ENCODE results near the gene INF2. TPM values are rescaled to one million over a fixed set of nuclear protein-coding genes. Genes with fewer than 3 reads are reported as not detected.
A peak's percentile ranks its signal among the peaks of the same experiment; 100 is the strongest.

Gene INF2
- total RNA-seq, 6 donors from 2014 or later, result 65.2 to 259 (median 131) TPM

DNA sequence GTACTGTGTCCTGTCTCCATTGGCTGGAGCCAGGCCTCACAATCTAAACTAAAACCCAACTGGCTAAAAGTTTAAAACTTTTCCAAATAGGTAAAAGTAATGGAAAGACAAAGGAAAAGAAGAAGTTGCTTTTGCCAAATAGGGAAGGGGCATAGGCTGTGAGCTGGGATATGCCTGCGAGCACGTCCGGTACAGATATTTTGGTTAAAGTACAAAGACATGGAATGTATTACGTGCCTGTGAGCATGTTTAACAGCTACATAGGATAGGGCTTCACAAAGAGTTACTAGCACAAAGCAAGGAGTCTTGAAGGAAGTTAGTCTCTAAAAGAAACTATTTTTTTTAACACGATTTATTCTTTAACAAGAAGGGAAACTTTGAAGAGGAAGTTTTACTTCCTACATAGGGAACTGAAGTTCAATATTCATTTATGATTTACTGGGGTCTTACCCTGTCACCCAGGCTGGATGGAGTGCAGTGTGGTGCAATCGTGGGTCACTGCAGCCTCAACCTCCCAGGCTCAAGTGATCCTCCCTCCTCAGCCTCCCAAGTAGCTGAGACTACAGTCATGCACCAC lies 41.9 kb upstream of the INF2 start:
- no peak overlapping the region for H3K4me3 ChIP-seq
- ATAC-seq (ENCODE audit: low FRiP score in 2 of 2), result no peak
- no peaks in the 10 kb centered on the region for H3K36me3 ChIP-seq
- DNase-seq, result no peak
- WGBS, 2 donors, result 50 to 55% methylated on average over 6 of the region's 6 CpGs
- H3K27ac ChIP-seq, result no peak overlapping the region
- H3K4me1 ChIP-seq, result peaks cover 9 to 11% (median 10%) of the 10 kb centered on the region in 4 donors
- TF ChIP-seq POLR2AphosphoS5 (IDR thresholded peaks at IDR 0.05) (no peak), EP300 (IDR thresholded peaks at IDR 0.05) (no peak), POLR2A (IDR thresholded peaks at IDR 0.05) (no peak)
- TF ChIP-seq, protein P1, sequence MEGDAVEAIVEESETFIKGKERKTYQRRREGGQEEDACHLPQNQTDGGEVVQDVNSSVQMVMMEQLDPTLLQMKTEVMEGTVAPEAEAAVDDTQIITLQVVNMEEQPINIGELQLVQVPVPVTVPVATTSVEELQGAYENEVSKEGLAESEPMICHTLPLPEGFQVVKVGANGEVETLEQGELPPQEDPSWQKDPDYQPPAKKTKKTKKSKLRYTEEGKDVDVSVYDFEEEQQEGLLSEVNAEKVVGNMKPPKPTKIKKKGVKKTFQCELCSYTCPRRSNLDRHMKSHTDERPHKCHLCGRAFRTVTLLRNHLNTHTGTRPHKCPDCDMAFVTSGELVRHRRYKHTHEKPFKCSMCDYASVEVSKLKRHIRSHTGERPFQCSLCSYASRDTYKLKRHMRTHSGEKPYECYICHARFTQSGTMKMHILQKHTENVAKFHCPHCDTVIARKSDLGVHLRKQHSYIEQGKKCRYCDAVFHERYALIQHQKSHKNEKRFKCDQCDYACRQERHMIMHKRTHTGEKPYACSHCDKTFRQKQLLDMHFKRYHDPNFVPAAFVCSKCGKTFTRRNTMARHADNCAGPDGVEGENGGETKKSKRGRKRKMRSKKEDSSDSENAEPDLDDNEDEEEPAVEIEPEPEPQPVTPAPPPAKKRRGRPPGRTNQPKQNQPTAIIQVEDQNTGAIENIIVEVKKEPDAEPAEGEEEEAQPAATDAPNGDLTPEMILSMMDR (IDR thresholded peaks at IDR 0.05), result no peak
- H3K27me3 ChIP-seq, result no peaks in the 10 kb centered on the region
- peaks cover 0 to 6% (median 2%) of the 10 kb centered on the region in 4 donors for H3K9me3 ChIP-seq

GRCh38 chr14:104650057-104650980 lies 39.1 kb upstream of the INF2 start:
- peaks cover 0 to 14% (median under 1%) of the 10 kb centered on the region in 4 donors for H3K9me3 ChIP-seq
- ATAC-seq (ENCODE audit: low FRiP score in 2 of 2) (peak; percentile 76 to 90), DNase-seq (peak; percentile 45 to 95)
- H3K4me1 ChIP-seq, result peaks cover 9 to 11% (median 10%) of the 10 kb centered on the region in 4 donors
- TF ChIP-seq, protein P1 (IDR thresholded peaks at IDR 0.05), result peak; percentile 92 to 99 (median 96)
- TF ChIP-seq POLR2AphosphoS5 (IDR thresholded peaks at IDR 0.05), result no peak
- no peaks in the 10 kb centered on the region for H3K36me3 ChIP-seq
- no peaks in the 10 kb centered on the region for H3K27me3 ChIP-seq
- peak overlapping the region in 3 of 4 donors; percentile 26 to 44 (median 44) for H3K4me3 ChIP-seq
- 8 to 22% methylated on average over 12 to 16 of the region's 56 CpGs for WGBS, 2 donors
- H3K27ac ChIP-seq, result no peak overlapping the region

GRCh38 chr14:104650981-104651875 lies 38.2 kb upstream of the INF2 start:
- TF ChIP-seq POLR2A (IDR thresholded peaks at IDR 0.05) (no peak), EP300 (IDR thresholded peaks at IDR 0.05) (no peak), POLR2AphosphoS5 (IDR thresholded peaks at IDR 0.05) (no peak)
- TF ChIP-seq, protein P1 (IDR thresholded peaks at IDR 0.05), result no peak
- peaks cover 9 to 11% (median 10%) of the 10 kb centered on the region in 4 donors for H3K4me1 ChIP-seq
- DNase-seq (peak in 1 of 2 donors; percentile 63), ATAC-seq (ENCODE audit: low FRiP score in 2 of 2) (peak; percentile 10 to 34)
- no peak overlapping the region for H3K4me3 ChIP-seq
- no peaks in the 10 kb centered on the region for H3K27me3 ChIP-seq
- no peaks in the 10 kb centered on the region for H3K36me3 ChIP-seq
- no peak overlapping the region for H3K27ac ChIP-seq
- peaks cover 0 to 11% (median 0%) of the 10 kb centered on the region in 4 donors for H3K9me3 ChIP-seq
- WGBS, 2 donors, result 90 to 92% methylated on average over 17 to 23 of the region's 24 CpGs

- H3K4me1 ChIP-seq, result peaks cover 9 to 11% (median 10%) of the 10 kb centered on the region in 4 donors
- ATAC-seq (ENCODE audit: low FRiP score in 2 of 2) (no peak), DNase-seq (peak in 1 of 2 donors; percentile 55)
- no peak for TF ChIP-seq POLR2A (IDR thresholded peaks at IDR 0.05)
- no peak for TF ChIP-seq EP300 (IDR thresholded peaks at IDR 0.05)
- TF ChIP-seq, protein P1 (IDR thresholded peaks at IDR 0.05), result no peak
- no peak for TF ChIP-seq POLR2AphosphoS5 (IDR thresholded peaks at IDR 0.05)
- no peaks in the 10 kb centered on the region for H3K36me3 ChIP-seq
- H3K27me3 ChIP-seq, result no peaks in the 10 kb centered on the region
- H3K9me3 ChIP-seq, result peaks cover 0 to 11% (median 0%) of the 10 kb centered on the region in 4 donors
- WGBS, 2 donors, result 82 to 89% methylated on average over 14 to 20 of the region's 20 CpGs
- no peak overlapping the region for H3K27ac ChIP-seq
- H3K4me3 ChIP-seq, result no peak overlapping the region
Observed at GRCh38 chr14:104651876-104652260, 37.5 kb upstream of the INF2 start.

All from upper lobe of left lung (tissue), 6 donors.